ENCODE measurements around the gene PSMC3IP. TPM values are rescaled to one million over a fixed set of nuclear protein-coding genes. Genes with fewer than 3 reads are reported as not detected.

Gene PSMC3IP, protein sequence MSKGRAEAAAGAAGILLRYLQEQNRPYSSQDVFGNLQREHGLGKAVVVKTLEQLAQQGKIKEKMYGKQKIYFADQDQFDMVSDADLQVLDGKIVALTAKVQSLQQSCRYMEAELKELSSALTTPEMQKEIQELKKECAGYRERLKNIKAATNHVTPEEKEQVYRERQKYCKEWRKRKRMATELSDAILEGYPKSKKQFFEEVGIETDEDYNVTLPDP
- total RNA-seq = 8.0 and 9.2 TPM in 2 replicates

DNA sequence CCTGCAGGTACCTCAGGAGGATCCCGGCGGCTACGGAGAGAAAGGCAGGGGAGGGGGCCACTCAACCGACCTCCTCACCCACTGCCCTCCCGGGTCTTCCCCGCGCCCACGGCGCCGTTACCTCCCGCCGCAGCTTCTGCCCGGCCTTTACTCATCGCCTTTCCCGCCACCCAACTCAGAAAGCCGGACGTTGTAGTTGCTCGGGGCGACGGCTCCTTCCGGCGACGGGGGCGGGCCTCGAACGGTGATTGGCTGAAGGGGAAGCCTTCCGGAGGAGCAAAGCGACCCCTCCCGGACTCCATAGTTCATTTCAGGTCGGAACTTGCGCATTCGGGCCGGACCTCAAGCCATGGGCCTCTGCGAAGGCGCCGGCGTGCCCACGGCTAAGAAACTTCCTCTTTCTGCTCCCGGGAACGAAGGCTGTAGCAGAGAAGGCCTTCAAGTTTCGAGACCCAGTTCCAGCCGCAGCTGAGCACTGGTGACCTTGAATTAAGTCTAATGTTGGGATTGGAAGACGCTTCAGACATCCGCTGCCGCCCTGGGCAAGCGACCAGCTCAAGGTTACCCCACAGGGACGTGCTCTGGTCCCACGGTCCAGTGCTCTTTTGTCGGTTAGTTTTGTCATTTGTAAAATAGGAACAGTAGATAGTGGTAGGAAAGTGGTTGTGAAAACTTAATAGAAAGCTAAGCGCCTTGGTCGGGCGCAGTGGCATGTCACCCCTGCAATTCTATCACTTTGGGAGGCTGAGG, at the start of gene PSMC3IP:
PSMC3IP (minus strand) TSS at position 198 of the 750 bp plus-strand sequence; CDS start at position 155, 43 bp downstream.

DNA sequence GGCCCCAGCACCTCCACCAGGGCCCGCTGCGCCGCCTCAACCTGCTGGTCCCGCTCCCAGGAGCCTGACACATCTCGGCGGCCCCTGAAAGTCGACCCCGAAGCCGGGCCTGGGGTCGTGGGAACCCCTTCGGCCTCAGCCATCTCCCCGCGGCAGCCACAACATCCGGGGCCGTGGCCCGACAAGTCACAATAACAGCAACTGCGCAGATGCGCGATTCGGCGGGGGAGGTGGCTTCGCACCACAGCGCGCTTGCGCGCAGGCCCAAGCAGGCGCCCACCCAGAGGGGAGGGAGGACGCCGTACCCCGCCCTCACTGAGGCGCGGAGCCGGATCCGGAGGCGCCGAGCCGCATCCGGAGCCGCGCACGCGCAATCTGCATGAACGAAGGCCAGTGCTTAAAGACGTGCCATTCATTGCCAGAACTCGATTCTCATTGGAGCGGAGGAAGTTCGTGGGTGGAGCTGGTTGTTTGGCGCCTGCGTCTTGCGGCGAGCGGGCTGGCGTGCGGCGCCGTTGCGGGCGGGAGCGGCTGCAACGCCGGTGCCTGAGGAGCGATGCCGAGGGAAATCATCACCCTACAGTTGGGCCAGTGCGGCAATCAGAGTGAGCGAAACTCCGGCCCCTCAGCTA, 31.8 kb upstream of the PSMC3IP start, which contains the start of the genes RETREG3 and TUBG1:
RETREG3 (minus strand) TSS at position 193 of the 632 bp plus-strand sequence; CDS start at position 143, 50 bp downstream.
TUBG1 (plus strand) TSS at position 502 of the 632 bp plus-strand sequence; CDS start at position 557, 55 bp downstream.

DNA sequence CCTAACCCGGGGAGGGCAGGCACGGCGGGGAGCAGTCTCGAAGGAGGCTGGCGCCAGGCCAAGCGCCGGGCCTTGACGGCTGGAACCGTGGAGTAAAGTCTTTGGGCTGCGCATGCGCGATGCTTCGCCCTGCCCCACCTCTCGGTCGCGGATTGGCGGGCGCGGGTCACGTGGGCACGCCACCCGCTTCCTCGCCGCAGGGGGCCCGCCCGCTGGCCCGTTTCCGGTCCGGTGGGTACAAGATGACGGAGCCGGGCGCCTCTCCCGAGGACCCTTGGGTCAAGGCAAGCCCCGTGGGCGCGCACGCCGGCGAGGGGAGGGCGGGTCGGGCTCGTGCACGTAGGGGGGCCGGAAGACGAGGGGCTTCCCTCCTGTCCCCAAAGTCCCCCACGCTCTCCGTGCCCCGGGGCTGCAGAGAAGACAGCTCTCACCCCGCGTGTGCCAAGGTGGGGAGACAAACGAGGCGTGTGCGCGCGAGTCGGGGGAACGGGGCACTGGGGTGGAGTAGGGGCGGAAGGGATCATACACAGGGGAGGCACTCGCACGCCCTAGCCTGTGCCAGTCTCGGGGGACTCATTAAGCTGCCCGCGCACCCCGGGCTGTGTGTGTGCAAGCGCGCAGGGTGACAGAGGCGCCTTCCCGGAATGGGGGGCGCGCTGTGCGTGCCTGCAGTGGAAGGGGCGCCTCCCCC, 10.5 kb downstream of the PSMC3IP start, which contains the start of gene MLX:
MLX (plus strand) TSS at position 218 of the 691 bp plus-strand sequence; CDS start at position 243, 25 bp downstream.

GRCh38 chr17:42561897-42562387, 15.6 kb downstream of the PSMC3IP start, which contains the start of gene COASY:
Gene COASY, plus strand, starts transcription at chr17:42562148. Its CDS starts 475 bp downstream, at chr17:42562623.

GRCh38 chr17:42552736-42553135, 24.8 kb downstream of the PSMC3IP start, which contains the start of gene HSD17B1:
Gene HSD17B1, plus strand, starts transcription at chr17:42552923. Its CDS starts 11 bp downstream, at chr17:42552934.

DNA sequence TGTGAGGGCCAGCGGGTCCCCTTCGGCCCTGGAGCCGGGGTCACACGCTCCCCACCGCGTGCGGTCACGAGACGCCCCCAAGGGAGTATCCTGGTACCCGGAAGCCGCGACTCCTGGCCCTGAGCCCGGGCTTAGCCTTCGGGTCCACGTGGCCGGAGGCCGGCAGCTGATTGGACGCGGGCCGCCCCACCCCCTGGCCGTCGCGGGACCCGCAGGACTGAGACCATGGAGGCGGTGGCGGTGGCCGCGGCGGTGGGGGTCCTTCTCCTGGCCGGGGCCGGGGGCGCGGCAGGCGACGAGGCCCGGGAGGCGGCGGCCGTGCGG, 41.5 kb downstream of the PSMC3IP start, which contains the start of gene NAGLU:
NAGLU (plus strand) TSS at position 194 of the 324 bp plus-strand sequence; CDS start at position 226, 32 bp downstream.

Other genes starting within 250 kb of the PSMC3IP start
- gene STAT3, start 189.3 kb downstream of the PSMC3IP start, total RNA-seq = 62.3 and 75.7 TPM in 2 replicates
- gene CAVIN1, start 154.5 kb downstream of the PSMC3IP start, total RNA-seq = 810 and 847 TPM in 2 replicates
- 21.3 and 25.7 TPM in 2 replicates for gene ATP6V0A1, start 118.9 kb downstream of the PSMC3IP start, total RNA-seq
- gene NAGLU, start 41.5 kb downstream of the PSMC3IP start, total RNA-seq = 49.1 and 52.2 TPM in 2 replicates
- gene HSD17B1, start 24.8 kb downstream of the PSMC3IP start, total RNA-seq = 1.4 and 4.6 TPM in 2 replicates
- 36.5 and 57.4 TPM in 2 replicates for gene COASY, start 15.6 kb downstream of the PSMC3IP start, total RNA-seq
- 38.6 and 61.4 TPM in 2 replicates for gene MLX, start 10.6 kb downstream of the PSMC3IP start, total RNA-seq
- gene RETREG3, start 31.6 kb upstream of the PSMC3IP start, total RNA-seq = 46.4 and 89.4 TPM in 2 replicates
- gene TUBG1, start 32.0 kb upstream of the PSMC3IP start, total RNA-seq = 87.6 and 110 TPM in 2 replicates
- 10.4 and 13.8 TPM in 2 replicates for gene TUBG2, start 81.6 kb upstream of the PSMC3IP start, total RNA-seq
- 20.5 and 27.8 TPM in 2 replicates for gene PLEKHH3, start 99.3 kb upstream of the PSMC3IP start, total RNA-seq
- gene CCR10, start 104.1 kb upstream of the PSMC3IP start, total RNA-seq = 22.2 and 27.1 TPM in 2 replicates
- gene CNTNAP1, start 104.8 kb upstream of the PSMC3IP start, total RNA-seq = 32.8 and 36.9 TPM in 2 replicates
- 9.6 and 12.7 TPM in 2 replicates for gene EZH1, start 167.3 kb upstream of the PSMC3IP start, total RNA-seq
- gene RAMP2, start 183.5 kb upstream of the PSMC3IP start, total RNA-seq = 1.9 and 5.5 TPM in 2 replicates
- 128 and 142 TPM in 2 replicates for gene VPS25, start 195.7 kb upstream of the PSMC3IP start, total RNA-seq
- gene WNK4, start 202.9 kb upstream of the PSMC3IP start, total RNA-seq = 12.7 and 13.6 TPM in 2 replicates
- 60.8 and 72.4 TPM in 2 replicates for gene COA3, start 221.0 kb upstream of the PSMC3IP start, total RNA-seq
- gene CNTD1, start 221.1 kb upstream of the PSMC3IP start, total RNA-seq = 0.58 TPM in 1 of 2 replicates, not detected in the other
- gene BECN1, start 246.6 kb upstream of the PSMC3IP start, total RNA-seq = 69.2 and 128 TPM in 2 replicates